Heart left ventricle (tissue), 13 donors: Measurements from ENCODE around the gene SPP2.

ENCODE experiments used
- CTCF ChIP-seq, 12 donors: fragments of 200-600 bp; sonication (generic) in 4 of 12; IDR thresholded peaks; one replicate each; pipeline versions ENCODE4 v1.5.0 to v1.8.0; 2018 to 2022; ENCODE audit warnings: antibody characterized with exemption in 12 of 12, mild to moderate bottlenecking in 5 of 12
- POLR2A ChIP-seq, 2 donors: fragments of 450-650 bp; IDR thresholded peaks; one replicate each; pipeline ENCODE4 v1.6.1; 2017; ENCODE audit warnings: antibody characterized with exemption in 2 of 2, mild to moderate bottlenecking in 2 of 2, moderate library complexity in 2 of 2
- donor health status: ischemic (EF 13 %, LVEDD 7.1; RV severe dilation, severe dysfunction).
- donor health status: DM: no; HTN: yes; CAD: no.
- donor health status: DM: no; HTN: no; CAD: no.
- donor health status: ischemic (EF 25% LVEDD 6.9; RV normal size, moderate dysfunction).
- donor health status: ischemic (EF 25% LVEDD 5.7; RV mildly dilated, moderate dysfunction).
- donor health status: ischemic (EF 35%, LVEDD 5.7; RV mildly dilated, moderate dysfunction).
- donor health status: nonischemic (EF 11% LVEDD 7.7; RV severe dilation, severe dysfunction).
- donor health status: DM: yes; HTN: yes; CAD: no.
- donor health status: PGD.
- donor health status: ischemic (EF 29% LVEDD 5.4; RV normal size, mild dysfunction).
- donor health status: nonischemic (EF 23%, LVEDD 6.1; RV moderate dilation, normal function).

GRCh38 chr2:234098681-234099080, 48.2 kb downstream of the SPP2 start:
- TF ChIP-seq CTCF (IDR thresholded peaks at IDR 0.05), result no peak
- no peak for TF ChIP-seq POLR2A (IDR thresholded peaks at IDR 0.05)
